Measurements from ENCODE around the gene PITPNM3. TPM values are rescaled to one million over a fixed set of nuclear protein-coding genes. Genes with fewer than 3 reads are reported as not detected.

PITPNM3 gene
- total and polyA plus RNA-seq, 4 donors: 2.0 to 12.6 (median 5.4) TPM

Small RNA genes within 50 kb of the gene (small RNA-seq; reads per million reads assigned to genes)
- gene RF00017 (ENCODE audit: low replicate concordance): not detected
- not detected for gene RNA5SP435 (ENCODE audit: low replicate concordance)

Other genes starting within 250 kb of the PITPNM3 start
- gene AIPL1, start 121.4 kb downstream of the PITPNM3 start, total RNA-seq: not detected
- not detected for gene AIPL1, start 121.4 kb downstream of the PITPNM3 start, polyA plus RNA-seq
- gene PIMREG, start 112.1 kb downstream of the PITPNM3 start, total RNA-seq: 1 to 10 TPM in 1 of 2 donors, under 1 TPM in 1; 0.58 to 3.0 TPM
- under 1 TPM; 0.35 to 0.84 TPM for gene PIMREG, start 112.1 kb downstream of the PITPNM3 start, polyA plus RNA-seq
- 10 to 100 TPM; 19.0 to 31.9 TPM for gene KIAA0753, start 84.2 kb upstream of the PITPNM3 start, total RNA-seq
- 1 to 10 TPM; 5.3 to 6.7 TPM for gene KIAA0753, start 84.2 kb upstream of the PITPNM3 start, polyA plus RNA-seq
- 10 to 100 TPM; 33.1 to 78.1 TPM for gene TXNDC17, start 84.5 kb upstream of the PITPNM3 start, total RNA-seq
- gene TXNDC17, start 84.5 kb upstream of the PITPNM3 start, polyA plus RNA-seq: 100 to 1,000 TPM; 186 to 255 TPM
- gene MED31, start 95.0 kb upstream of the PITPNM3 start, total RNA-seq: 10 to 100 TPM; 16.6 to 18.1 TPM
- 10 to 100 TPM; 20.4 to 27.7 TPM for gene MED31, start 95.0 kb upstream of the PITPNM3 start, polyA plus RNA-seq
- 1 to 10 TPM; 1.5 to 2.4 TPM for gene C17orf100, start 95.2 kb upstream of the PITPNM3 start, total RNA-seq
- 1 to 10 TPM; 1.6 to 3.6 TPM for gene C17orf100, start 95.2 kb upstream of the PITPNM3 start, polyA plus RNA-seq
- under 1 TPM in 1 of 2 donors, not detected in 1; 0.18 TPM for gene SLC13A5, start 156.8 kb upstream of the PITPNM3 start, total RNA-seq
- gene SLC13A5, start 156.8 kb upstream of the PITPNM3 start, polyA plus RNA-seq: not detected
- gene XAF1, start 199.5 kb upstream of the PITPNM3 start, total RNA-seq: 10 to 100 TPM; 30.3 to 38.3 TPM
- gene XAF1, start 199.5 kb upstream of the PITPNM3 start, polyA plus RNA-seq: 10 to 100 TPM; 25.3 to 33.2 TPM
- gene FBXO39, start 219.7 kb upstream of the PITPNM3 start, total RNA-seq: not detected
- gene FBXO39, start 219.7 kb upstream of the PITPNM3 start, polyA plus RNA-seq: under 1 TPM in 1 of 2 donors, not detected in 1; 0.32 TPM